Nephron progenitor cell (in vitro differentiated cells): Measurements from ENCODE around the gene CCL19.

Experiments used
- DNase-seq: peaks from one replicate; pipeline ENCODE4 v3.0.0; 2021
- H3K27ac Mint-ChIP-seq: 2 replicates; pipeline ENCODE4 v1.8.0; 2021; ENCODE audit warnings: mild to moderate bottlenecking, moderate library complexity, mixed read lengths
- H3K27me3 Mint-ChIP-seq: 2 replicates; pipeline ENCODE4 v1.8.0; 2021; ENCODE audit warnings: mild to moderate bottlenecking, low read depth, mixed read lengths; ENCODE audit not compliant: poor library complexity
- H3K36me3 Mint-ChIP-seq: 2 replicates; pipeline ENCODE4 v1.8.0; 2021; ENCODE audit warnings: low read depth, mixed read lengths
- H3K4me1 Mint-ChIP-seq: 2 replicates; pipeline ENCODE4 v1.8.0; 2021; ENCODE audit warnings: mixed read lengths
- H3K4me3 Mint-ChIP-seq: 2 replicates; pipeline ENCODE4 v1.8.0; 2021; ENCODE audit warnings: mild to moderate bottlenecking, moderate library complexity, mixed read lengths
- H3K9me3 Mint-ChIP-seq: 2 replicates; pipeline ENCODE4 v1.8.0; 2021; ENCODE audit warnings: mild to moderate bottlenecking, moderate library complexity, mixed read lengths
- TF ChIP-seq, protein P1 (sequence below): fragments of 200-600 bp; sonication (generic); IDR thresholded peaks from 2 replicates; pipeline ENCODE4 v1.5.0; 2021; ENCODE audit warnings: antibody characterized with exemption

The CCL19 gene

DNA sequence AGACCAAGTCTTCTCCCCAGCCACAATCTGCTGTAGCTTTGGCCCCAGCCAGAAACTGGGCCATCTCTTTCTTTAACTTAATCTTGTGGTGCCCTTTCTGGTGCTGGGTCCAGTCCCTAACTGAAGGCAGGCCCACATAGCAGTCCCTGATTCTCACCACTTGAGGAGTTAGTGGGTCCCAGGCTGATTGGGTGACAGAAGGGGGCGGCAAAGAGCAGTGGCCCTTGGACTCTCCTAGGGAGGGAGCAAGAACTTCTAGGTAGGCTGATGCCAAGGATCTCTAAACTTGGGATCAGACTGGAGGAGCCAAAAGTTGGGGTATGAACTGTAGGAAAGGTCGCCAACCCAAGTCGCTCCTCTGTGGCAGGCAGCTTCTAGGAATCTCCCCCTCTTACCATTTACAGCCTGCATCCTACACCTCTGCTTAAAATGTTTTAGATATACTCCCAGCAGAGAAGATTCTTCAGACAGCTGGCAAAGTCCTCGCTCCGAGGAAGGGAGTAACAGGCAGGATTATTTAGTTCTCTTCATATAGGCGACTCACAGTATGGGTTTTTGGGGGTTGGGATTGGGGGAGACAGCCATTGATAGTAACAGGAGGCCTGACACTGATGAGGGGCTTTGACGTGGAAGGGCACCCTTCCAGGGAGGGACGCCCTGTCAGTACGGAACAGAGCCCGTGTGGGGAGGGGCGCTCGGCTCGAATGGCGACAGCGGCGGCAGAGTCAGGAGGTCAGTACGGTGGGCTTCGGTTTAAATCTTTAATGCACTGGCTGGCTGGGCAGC lies 26.6 kb downstream of the CCL19 start:
- H3K27me3 Mint-ChIP-seq: peaks cover 6% of the 10 kb centered on the region
- peaks cover 31% of the 10 kb centered on the region for H3K4me1 Mint-ChIP-seq
- DNase-seq: peak; percentile 81
- peak overlapping the region; percentile 66 for H3K27ac Mint-ChIP-seq
- H3K36me3 Mint-ChIP-seq: peaks cover 37% of the 10 kb centered on the region
- peak overlapping the region; percentile 85 for H3K4me3 Mint-ChIP-seq
- H3K9me3 Mint-ChIP-seq: peaks cover 6% of the 10 kb centered on the region
- TF ChIP-seq, protein P1, sequence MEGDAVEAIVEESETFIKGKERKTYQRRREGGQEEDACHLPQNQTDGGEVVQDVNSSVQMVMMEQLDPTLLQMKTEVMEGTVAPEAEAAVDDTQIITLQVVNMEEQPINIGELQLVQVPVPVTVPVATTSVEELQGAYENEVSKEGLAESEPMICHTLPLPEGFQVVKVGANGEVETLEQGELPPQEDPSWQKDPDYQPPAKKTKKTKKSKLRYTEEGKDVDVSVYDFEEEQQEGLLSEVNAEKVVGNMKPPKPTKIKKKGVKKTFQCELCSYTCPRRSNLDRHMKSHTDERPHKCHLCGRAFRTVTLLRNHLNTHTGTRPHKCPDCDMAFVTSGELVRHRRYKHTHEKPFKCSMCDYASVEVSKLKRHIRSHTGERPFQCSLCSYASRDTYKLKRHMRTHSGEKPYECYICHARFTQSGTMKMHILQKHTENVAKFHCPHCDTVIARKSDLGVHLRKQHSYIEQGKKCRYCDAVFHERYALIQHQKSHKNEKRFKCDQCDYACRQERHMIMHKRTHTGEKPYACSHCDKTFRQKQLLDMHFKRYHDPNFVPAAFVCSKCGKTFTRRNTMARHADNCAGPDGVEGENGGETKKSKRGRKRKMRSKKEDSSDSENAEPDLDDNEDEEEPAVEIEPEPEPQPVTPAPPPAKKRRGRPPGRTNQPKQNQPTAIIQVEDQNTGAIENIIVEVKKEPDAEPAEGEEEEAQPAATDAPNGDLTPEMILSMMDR: peak; percentile 72

DNA sequence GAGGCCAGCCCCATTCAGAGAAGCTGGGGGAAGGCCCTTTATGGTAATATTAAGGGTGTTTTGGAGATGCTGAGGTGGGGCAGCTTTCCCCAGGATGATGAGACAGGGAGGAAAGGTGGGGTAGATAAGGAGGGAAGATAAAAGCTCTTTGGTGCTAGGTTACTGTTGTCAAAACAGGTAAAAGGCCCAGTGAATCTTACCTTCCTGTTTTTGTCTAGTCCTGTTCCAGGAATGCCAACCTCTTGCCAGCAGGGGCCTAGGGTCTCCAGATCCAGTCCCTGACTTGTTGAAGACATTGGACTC lies 27.8 kb downstream of the CCL19 start:
- no peak for DNase-seq
- Mint-ChIP-seq H3K36me3 (peaks cover 25% of the 10 kb centered on the region), H3K27ac (no peak overlapping the region), H3K9me3 (no peaks in the 10 kb centered on the region), H3K4me3 (no peak overlapping the region), H3K4me1 (peaks cover 36% of the 10 kb centered on the region), H3K27me3 (peaks cover 6% of the 10 kb centered on the region)
- TF ChIP-seq, protein P1: no peak

DNA sequence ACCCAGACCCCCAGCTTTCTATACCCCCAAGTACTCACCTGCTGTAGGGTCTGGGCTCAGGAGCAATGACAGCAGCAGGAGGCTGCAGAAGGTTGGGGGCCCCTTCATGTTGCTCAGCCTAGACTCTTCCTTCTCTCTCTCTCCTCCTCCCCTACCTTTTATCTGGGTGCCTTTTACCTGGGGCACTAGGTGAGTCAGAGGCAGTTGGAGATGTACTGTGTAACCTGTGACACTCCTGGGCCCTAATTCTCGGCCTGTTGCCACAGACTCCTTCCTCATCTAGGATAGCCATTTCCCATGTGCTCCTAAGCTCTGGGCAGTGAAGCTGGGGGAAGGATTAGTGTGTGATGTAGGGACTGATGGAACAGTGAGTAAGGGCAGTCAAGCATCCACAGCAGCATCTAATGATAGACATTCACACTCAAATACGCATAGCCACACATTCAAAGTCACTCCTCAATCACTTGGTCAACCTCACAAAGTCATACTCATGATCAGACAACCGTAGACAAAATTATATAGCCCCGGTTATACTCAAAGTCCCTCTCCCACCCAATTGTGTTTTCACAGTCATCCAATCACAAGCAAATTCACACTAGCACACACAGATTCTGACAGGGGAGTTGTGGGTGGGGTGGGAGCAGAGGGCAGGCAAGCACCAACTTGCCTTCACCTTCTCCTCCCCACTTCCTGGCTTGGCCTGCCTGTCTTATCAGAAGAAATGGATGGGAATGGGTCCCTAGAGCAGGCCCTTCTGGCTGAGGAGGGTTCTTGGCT lies 28.4 kb downstream of the CCL19 start, which contains the start of gene CCL27:
Gene CCL27 (minus strand): TSS at position 132 of the 777 bp plus-strand sequence. CDS start 24 bp downstream, at position 108.
- H3K27ac Mint-ChIP-seq: no peak within 1 kb of the TSS
- TF ChIP-seq, protein P1: no peak
- peaks cover 41% of the 10 kb centered on the region for H3K4me1 Mint-ChIP-seq
- H3K4me3 Mint-ChIP-seq: no peak within 1 kb of the TSS
- H3K27me3 Mint-ChIP-seq: peaks cover 6% of the 10 kb centered on the region
- no peaks in the 10 kb centered on the region for H3K9me3 Mint-ChIP-seq
- peaks cover 19% of the 10 kb centered on the region for H3K36me3 Mint-ChIP-seq
- DNase-seq: no peak

DNA sequence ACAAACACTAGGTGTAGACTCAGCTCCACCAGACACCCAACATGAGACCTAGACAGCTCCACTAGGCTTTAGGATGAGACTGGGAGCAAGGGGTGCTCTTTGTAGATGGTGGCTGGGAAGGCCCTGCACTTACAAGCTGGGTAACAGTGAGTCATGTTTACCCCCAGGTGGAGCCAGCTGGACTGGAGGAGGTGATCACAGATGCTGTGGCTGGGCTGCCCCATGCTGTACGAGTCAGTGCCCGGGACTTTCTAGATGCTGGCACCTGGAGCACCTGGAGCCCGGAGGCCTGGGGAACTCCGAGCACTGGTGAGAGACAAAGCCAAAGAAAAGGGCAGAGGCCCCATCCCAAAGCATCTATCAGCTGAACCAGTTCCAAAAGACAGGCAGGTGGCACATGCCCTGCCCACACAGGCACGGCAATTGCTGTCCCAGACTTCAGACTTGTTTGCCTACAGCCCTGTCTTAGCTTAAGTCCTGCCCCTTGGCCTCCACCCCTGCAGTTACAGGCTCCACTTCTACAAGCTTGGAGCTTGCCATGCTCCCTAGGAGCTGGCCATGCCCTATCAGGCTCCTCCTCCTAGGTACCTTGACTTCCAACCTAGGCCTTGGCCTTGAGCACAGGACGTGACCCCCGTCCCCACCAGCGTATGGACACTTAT lies 31.4 kb downstream of the CCL19 start:
- Mint-ChIP-seq H3K27ac (no peak overlapping the region), H3K9me3 (no peaks in the 10 kb centered on the region), H3K36me3 (peaks cover 11% of the 10 kb centered on the region), H3K4me3 (no peak overlapping the region), H3K4me1 (peaks cover 49% of the 10 kb centered on the region), H3K27me3 (peaks cover 10% of the 10 kb centered on the region)
- no peak for DNase-seq
- TF ChIP-seq, protein P1: no peak

DNA sequence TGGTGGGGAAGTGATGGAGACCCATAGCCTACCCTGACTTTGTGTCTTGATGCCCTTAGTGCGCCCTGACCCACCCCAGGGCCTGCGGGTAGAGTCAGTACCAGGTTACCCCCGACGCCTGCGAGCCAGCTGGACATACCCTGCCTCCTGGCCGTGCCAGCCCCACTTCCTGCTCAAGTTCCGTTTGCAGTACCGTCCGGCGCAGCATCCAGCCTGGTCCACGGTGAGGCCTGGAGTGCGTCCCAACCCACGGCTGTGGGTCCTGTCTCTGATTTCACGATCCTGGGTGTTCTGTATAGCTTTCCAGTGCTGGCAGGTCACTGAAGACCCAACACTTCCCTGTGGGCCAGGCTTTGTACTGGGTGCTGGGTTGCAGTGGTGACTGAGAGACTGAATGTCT lies 32.6 kb downstream of the CCL19 start:
- Mint-ChIP-seq H3K4me3 (no peak overlapping the region), H3K27me3 (peaks cover 8% of the 10 kb centered on the region), H3K27ac (peak overlapping the region; percentile 89), H3K9me3 (no peaks in the 10 kb centered on the region), H3K4me1 (peaks cover 50% of the 10 kb centered on the region), H3K36me3 (peaks cover 11% of the 10 kb centered on the region)
- TF ChIP-seq, protein P1: no peak
- DNase-seq: no peak
